HL-60 (cell line): Measurements from ENCODE around the gene KCNK7.

ENCODE experiments used
- DNase-seq, 2 experiments: peaks; one replicate each; pipeline ENCODE4 v3.0.0-alpha.2; 2010 to 2020; ENCODE audit warnings: low read depth in 1 of 2, low spot score in 1 of 2
- H3K27ac ChIP-seq: fragments of 250-450 bp; sonication (Bioruptor Pico); replicated peaks from 2 replicates; pipeline ENCODE4 v1.5.1; 2020; ENCODE audit warnings: mild to moderate bottlenecking, moderate library complexity
- H3K27me3 ChIP-seq: fragments of 250-450 bp; sonication (Bioruptor Pico); 2 replicates; pipeline ENCODE4 v1.5.1; 2021; ENCODE audit warnings: mild to moderate bottlenecking, moderate library complexity; ENCODE audit not compliant: insufficient read depth, poor library complexity, severe bottlenecking
- H3K4me3 ChIP-seq: replicated peaks from 2 replicates; pipeline ENCODE4 v1.5.1; 2011; ENCODE audit warnings: mild to moderate bottlenecking, control low read depth, low read length; ENCODE audit not compliant: insufficient read depth
- CTCF ChIP-seq: IDR thresholded peaks from one replicate; pipeline ENCODE4 v1.5.1; 2011; ENCODE audit warnings: low read length, control low read depth, inconsistent platforms; ENCODE audit not compliant: insufficient read depth
- GABPA ChIP-seq: IDR thresholded peaks from 2 replicates; pipeline ENCODE4 v1.6.1; 2012; ENCODE audit warnings: low read depth
- POLR2AphosphoS5 ChIP-seq: IDR thresholded peaks from 2 replicates; pipeline ENCODE4 v1.6.1; 2012; ENCODE audit warnings: low read depth
- REST ChIP-seq: IDR thresholded peaks from 2 replicates; pipeline ENCODE4 v1.6.1; 2012; ENCODE audit warnings: low read depth; ENCODE audit not compliant: insufficient replicate concordance
- SPI1 ChIP-seq: IDR thresholded peaks from 2 replicates; pipeline ENCODE4 v1.6.1; 2012; ENCODE audit warnings: low read depth, mild to moderate bottlenecking, borderline replicate concordance

Gene KCNK7

GRCh38 chr11:65558930-65559509, 36.6 kb downstream of the KCNK7 start:
- no peak for DNase-seq
- no peaks in the 10 kb centered on the region for H3K27me3 ChIP-seq
- no peak overlapping the region for H3K4me3 ChIP-seq
- no peak for TF ChIP-seq SPI1
- TF ChIP-seq GABPA: no peak
- no peak for TF ChIP-seq POLR2AphosphoS5
- TF ChIP-seq CTCF: no peak
- TF ChIP-seq REST: no peak
- H3K27ac ChIP-seq: no peak overlapping the region

- DNase-seq: peak in 1 of 2 experiments; percentile 44
- TF ChIP-seq REST (no peak), CTCF (no peak), GABPA (no peak)
- Histone ChIP-seq H3K27me3 (no peaks in the 10 kb centered on the region), H3K27ac (no peak within 1 kb of the TSS), H3K4me3 (peak within 1 kb of the TSS; percentile 26)
Observed at GRCh38 chr11:65558002-65558929, 37.3 kb downstream of the KCNK7 start, which contains the start of gene LTBP3. Gene LTBP3 (minus strand): TSS chr11:65558359. CDS start chr11:65557959, 400 bp downstream.

- H3K4me3 ChIP-seq: no peak overlapping the region
- TF ChIP-seq GABPA (no peak), CTCF (no peak), POLR2AphosphoS5 (no peak), SPI1 (no peak), REST (no peak)
- H3K27ac ChIP-seq: no peak overlapping the region
- no peak for DNase-seq
- H3K27me3 ChIP-seq: no peaks in the 10 kb centered on the region
Observed at GRCh38 chr11:65557280-65558001, 38.2 kb downstream of the KCNK7 start.
